ENCODE results near the gene FBXW11. TPM values are rescaled to one million over a fixed set of nuclear protein-coding genes. Genes with fewer than 3 reads are reported as not detected.

The FBXW11 gene
- polyA plus RNA-seq, 2 of the 4 experiments (the other 2 are of a cell fraction): 39.3 to 80.2 TPM

- Histone ChIP-seq H3K9me3 (no peaks in the 10 kb centered on the region), H3K4me3 (no peak overlapping the region), H3K4me2 (no peak overlapping the region), H3K4me1 (no peaks in the 10 kb centered on the region), H3K27ac (no peak overlapping the region)
- FAIRE-seq: no peak
- 93% methylated on average over 3 of the region's 3 CpGs for WGBS (ENCODE audit: missing lambda C conversion rate)
- DNase-seq (ENCODE audit: low read depth in 1 of 2, low spot score in 1 of 2): no peak
- TF ChIP-seq ZFP36 (IDR thresholded peaks at IDR 0.05; ENCODE audit: borderline replicate concordance, partially characterized antibody): peak; percentile 68
- no peak for TF ChIP-seq FOSL2 (IDR thresholded peaks at IDR 0.05)
- TF ChIP-seq FOSL2 (CRISPR knock-in tag; IDR thresholded peaks at IDR 0.05): no peak
- ChIA-PET POLR2A (no interaction called here), CTCF (interaction anchor here (0.7 to 4.4 kb wide), 3 partner anchors 30 to 152 kb away, joined by 3 to 20 read pairs (median 4); no protein-coding TSS in a partner anchor)
- ATAC-seq: no peak
Observed at GRCh38 chr5:172055996-172056395, 49.6 kb upstream of the FBXW11 start.

GRCh38 chr5:172055421-172055820 lies 49.0 kb upstream of the FBXW11 start:
- Histone ChIP-seq H3K4me1 (no peaks in the 10 kb centered on the region), H3K4me2 (no peak overlapping the region), H3K9me3 (no peaks in the 10 kb centered on the region), H3K4me3 (no peak overlapping the region), H3K27ac (no peak overlapping the region)
- DNase-seq (ENCODE audit: low read depth in 1 of 2, low spot score in 1 of 2) (no peak), ATAC-seq (no peak), FAIRE-seq (no peak)
- whole genome bisulfite sequencing (ENCODE audit: missing lambda C conversion rate): 94% methylated on average over 19 of the region's 19 CpGs
- CTCF ChIA-PET: interaction anchor here (2.2 to 4.4 kb wide), 2 partner anchors 133 to 144 kb away, joined by 9 to 20 read pairs; partner anchors contain the start of gene STK10
- POLR2A ChIA-PET: no interaction called here
- TF ChIP-seq EHMT2 (IDR thresholded peaks at IDR 0.05; ENCODE audit: low read depth) (no peak), CHD2 (IDR thresholded peaks at IDR 0.05; ENCODE audit: low read length, partially characterized antibody) (no peak), TP53 (CRISPR knock-in tag; IDR thresholded peaks at IDR 0.05) (no peak), HMGXB4 (CRISPR knock-in tag; IDR thresholded peaks at IDR 0.05; ENCODE audit: borderline replicate concordance) (no peak), ZC3H11A (IDR thresholded peaks at IDR 0.05) (no peak), KDM1A (IDR thresholded peaks at IDR 0.05; ENCODE audit: low read depth) (no peak), RNF2 (IDR thresholded peaks at IDR 0.05; ENCODE audit: borderline replicate concordance, low read depth) (no peak), JUNB (IDR thresholded peaks at IDR 0.05) (no peak), ZSCAN20 (CRISPR knock-in tag; IDR thresholded peaks at IDR 0.05) (no peak), ELK1 (IDR thresholded peaks at IDR 0.05; ENCODE audit: low read depth, low read length) (no peak)
- TF ChIP-seq, protein P1, sequence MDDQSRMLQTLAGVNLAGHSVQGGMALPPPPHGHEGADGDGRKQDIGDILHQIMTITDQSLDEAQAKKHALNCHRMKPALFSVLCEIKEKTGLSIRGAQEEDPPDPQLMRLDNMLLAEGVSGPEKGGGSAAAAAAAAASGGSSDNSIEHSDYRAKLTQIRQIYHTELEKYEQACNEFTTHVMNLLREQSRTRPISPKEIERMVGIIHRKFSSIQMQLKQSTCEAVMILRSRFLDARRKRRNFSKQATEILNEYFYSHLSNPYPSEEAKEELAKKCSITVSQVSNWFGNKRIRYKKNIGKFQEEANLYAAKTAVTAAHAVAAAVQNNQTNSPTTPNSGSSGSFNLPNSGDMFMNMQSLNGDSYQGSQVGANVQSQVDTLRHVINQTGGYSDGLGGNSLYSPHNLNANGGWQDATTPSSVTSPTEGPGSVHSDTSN (IDR thresholded peaks at IDR 0.05): no peak
- TF ChIP-seq, protein P2, sequence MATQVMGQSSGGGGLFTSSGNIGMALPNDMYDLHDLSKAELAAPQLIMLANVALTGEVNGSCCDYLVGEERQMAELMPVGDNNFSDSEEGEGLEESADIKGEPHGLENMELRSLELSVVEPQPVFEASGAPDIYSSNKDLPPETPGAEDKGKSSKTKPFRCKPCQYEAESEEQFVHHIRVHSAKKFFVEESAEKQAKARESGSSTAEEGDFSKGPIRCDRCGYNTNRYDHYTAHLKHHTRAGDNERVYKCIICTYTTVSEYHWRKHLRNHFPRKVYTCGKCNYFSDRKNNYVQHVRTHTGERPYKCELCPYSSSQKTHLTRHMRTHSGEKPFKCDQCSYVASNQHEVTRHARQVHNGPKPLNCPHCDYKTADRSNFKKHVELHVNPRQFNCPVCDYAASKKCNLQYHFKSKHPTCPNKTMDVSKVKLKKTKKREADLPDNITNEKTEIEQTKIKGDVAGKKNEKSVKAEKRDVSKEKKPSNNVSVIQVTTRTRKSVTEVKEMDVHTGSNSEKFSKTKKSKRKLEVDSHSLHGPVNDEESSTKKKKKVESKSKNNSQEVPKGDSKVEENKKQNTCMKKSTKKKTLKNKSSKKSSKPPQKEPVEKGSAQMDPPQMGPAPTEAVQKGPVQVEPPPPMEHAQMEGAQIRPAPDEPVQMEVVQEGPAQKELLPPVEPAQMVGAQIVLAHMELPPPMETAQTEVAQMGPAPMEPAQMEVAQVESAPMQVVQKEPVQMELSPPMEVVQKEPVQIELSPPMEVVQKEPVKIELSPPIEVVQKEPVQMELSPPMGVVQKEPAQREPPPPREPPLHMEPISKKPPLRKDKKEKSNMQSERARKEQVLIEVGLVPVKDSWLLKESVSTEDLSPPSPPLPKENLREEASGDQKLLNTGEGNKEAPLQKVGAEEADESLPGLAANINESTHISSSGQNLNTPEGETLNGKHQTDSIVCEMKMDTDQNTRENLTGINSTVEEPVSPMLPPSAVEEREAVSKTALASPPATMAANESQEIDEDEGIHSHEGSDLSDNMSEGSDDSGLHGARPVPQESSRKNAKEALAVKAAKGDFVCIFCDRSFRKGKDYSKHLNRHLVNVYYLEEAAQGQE (IDR thresholded peaks at IDR 0.05): no peak
